LNCAP (cell line): ENCODE results near the gene CTAG2.
"Not testable (repeated sequence)": the region's sequence is repeated elsewhere in the genome, so short reads cannot be mapped to it uniquely, and the experiment has no call there.

Experiments
- TF ChIP-seq, protein P1 (sequence below): fragments of 450-650 bp; IDR thresholded peaks from 2 replicates; pipeline ENCODE4 v1.5.1; 2017; ENCODE audit warnings: mild to moderate bottlenecking

CTAG2 gene

DNA sequence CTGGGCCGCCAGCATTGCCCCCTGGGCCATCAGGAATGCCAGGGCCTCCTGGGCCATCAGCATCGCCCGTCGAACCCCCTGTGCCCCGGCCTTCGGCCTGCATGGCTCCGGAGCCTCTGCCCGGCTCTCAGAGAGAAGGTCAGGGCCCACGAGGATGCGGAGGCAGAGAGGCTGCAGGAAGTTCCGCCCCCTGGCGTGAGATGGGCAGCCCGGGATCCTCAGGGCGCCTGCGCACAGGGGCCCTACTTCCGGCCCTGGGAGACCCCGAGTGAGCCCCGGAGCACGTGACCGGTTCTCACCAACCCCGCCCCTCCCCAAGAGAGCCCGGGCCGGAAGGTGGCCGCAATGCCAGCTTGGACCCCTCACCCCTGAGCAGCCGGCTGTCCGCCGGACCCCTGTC lies at the start of gene CTAG2:
Gene CTAG2 (minus strand): TSS at position 167 of the 400 bp plus-strand sequence. CDS start 64 bp downstream, at position 103.
- TF ChIP-seq, protein P1, sequence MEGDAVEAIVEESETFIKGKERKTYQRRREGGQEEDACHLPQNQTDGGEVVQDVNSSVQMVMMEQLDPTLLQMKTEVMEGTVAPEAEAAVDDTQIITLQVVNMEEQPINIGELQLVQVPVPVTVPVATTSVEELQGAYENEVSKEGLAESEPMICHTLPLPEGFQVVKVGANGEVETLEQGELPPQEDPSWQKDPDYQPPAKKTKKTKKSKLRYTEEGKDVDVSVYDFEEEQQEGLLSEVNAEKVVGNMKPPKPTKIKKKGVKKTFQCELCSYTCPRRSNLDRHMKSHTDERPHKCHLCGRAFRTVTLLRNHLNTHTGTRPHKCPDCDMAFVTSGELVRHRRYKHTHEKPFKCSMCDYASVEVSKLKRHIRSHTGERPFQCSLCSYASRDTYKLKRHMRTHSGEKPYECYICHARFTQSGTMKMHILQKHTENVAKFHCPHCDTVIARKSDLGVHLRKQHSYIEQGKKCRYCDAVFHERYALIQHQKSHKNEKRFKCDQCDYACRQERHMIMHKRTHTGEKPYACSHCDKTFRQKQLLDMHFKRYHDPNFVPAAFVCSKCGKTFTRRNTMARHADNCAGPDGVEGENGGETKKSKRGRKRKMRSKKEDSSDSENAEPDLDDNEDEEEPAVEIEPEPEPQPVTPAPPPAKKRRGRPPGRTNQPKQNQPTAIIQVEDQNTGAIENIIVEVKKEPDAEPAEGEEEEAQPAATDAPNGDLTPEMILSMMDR, result not testable (repeated sequence)

DNA sequence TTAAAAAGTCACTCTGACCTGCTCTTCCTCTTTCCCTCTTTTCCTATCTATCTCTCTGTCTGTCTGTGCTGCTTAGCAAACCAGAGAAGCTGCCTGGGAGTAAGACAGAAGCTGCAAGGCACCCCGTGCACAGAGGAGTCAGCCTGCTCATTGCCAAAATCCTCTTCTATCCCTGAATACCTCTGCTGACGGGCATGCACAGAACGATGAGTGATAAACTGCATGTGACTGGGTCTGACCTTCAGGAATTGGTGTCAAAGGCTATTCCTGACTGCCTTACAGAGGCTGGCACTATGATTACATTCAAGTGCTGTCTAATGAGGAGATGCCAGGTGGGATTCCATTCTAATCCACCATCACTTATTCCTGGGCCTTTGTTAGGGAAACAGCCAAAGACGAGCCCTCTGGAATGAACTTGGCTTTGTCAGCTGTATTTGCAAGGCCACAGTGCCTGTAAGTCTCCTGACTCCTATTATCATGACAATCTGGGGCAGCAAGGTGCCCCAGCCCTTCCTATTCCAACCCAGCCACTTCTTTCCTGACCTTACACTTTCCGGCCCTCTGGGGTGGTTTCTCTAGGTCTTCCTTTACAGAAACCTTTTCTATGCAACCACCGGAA lies 45.4 kb upstream of the CTAG2 start:
- TF ChIP-seq, protein P1, result no peak

- TF ChIP-seq, protein P1, result no peak
Observed at GRCh38 chrX:154696676-154697045, 43.3 kb upstream of the CTAG2 start.

DNA sequence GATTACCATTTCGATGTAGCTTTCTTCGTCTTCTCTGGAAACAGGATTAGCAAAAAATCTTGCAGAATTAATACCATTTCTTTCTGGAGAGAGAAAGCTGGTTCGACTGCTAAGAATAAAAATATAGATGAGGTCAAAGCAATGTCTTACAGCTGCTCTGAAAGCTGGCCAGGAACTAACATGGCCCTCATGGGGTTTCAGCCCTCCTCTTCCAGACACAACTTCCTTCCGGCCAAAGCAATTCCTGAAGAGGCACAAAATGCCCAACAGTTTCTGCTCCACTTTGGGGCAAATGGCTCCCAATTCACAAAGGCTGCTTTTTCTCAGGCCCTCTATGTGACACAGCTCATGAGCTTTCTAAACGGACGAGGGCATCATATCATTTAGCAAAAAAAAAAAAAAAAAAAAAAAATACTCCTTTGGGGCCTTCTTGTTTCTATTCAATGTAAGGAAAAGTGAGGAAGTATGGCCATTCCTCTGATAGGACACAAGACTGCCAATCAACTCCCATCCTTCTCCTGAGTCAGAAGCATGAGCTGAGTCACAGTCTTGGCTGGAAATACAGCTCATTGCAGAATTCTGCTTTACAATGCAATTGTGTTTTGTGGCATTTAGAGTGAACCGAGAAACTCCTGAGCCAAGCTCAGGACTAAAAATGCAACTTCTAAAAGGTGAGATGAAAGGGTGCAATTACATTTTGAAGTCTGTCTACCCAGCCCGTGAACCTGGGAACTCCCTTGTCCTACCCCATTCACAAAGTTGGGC lies 42.7 kb upstream of the CTAG2 start:
- TF ChIP-seq, protein P1, result no peak

DNA sequence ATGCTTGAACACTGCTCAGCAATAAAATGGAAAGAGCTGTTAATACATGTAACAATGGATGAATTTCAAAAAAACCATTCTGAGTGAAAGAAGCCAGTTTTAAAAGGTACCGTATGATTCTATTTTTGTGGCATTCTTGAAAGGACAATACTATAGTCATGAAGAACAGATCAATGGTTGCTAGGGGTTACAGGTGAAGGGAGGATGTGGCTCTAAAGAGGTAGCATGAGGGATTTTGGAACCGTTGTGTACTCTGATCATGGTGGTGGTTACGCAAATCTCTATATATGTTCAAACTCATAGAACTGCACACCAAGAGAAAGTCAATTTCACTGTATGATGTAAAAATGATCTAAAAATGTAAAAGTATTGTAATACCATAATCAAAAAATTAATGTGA lies 40.0 kb upstream of the CTAG2 start:
- TF ChIP-seq, protein P1, result no peak

GRCh38 chrX:154661899-154662298 lies 8.5 kb upstream of the CTAG2 start:
- TF ChIP-seq, protein P1, result no peak

- TF ChIP-seq, protein P1, result no peak
Observed at GRCh38 chrX:154661170-154661569, 7.8 kb upstream of the CTAG2 start.
